Neutrophil (primary cell): Measurements from ENCODE around the gene SBSN.
A peak's percentile ranks its signal among the peaks of the same experiment; 100 is the strongest.

Experiments
- H3K27ac ChIP-seq: fragments of 200-600 bp; sonication (generic); 2 replicates; pipeline ENCODE4 v1.5.1; 2016; ENCODE audit warnings: mild to moderate bottlenecking, moderate library complexity
- H3K27me3 ChIP-seq: fragments of 200-600 bp; sonication (generic); 2 replicates; pipeline ENCODE4 v1.6.0; 2016; ENCODE audit warnings: mild to moderate bottlenecking
- H3K36me3 ChIP-seq: fragments of 200-600 bp; sonication (generic); 2 replicates; pipeline ENCODE4 v1.5.1; 2017
- H3K4me1 ChIP-seq, 2 experiments: fragments of 200-600 bp in 1 of 2; sonication (generic) in 1 of 2; 1 replicate in 1 of 2; 2 replicates in 1 of 2; pipeline versions ENCODE4 v1.5.1 to v1.6.1; 2013 to 2016; ENCODE audit warnings: low read depth in 1 of 2, low read length in 1 of 2, mild to moderate bottlenecking in 1 of 2, moderate library complexity in 1 of 2; ENCODE audit not compliant: control insufficient read depth in 1 of 2, insufficient read depth in 1 of 2
- H3K4me3 ChIP-seq, 2 experiments: fragments of 200-600 bp in 1 of 2; sonication (generic) in 1 of 2; 1 replicate in 1 of 2; 2 replicates in 1 of 2; pipeline ENCODE4 v1.5.1; 2013 to 2016; ENCODE audit warnings: low read depth in 1 of 2, low read length in 1 of 2, mild to moderate bottlenecking in 1 of 2, moderate library complexity in 1 of 2
- H3K9me3 ChIP-seq: fragments of 200-600 bp; sonication (generic); 2 replicates; pipeline ENCODE4 v1.5.1; 2016
- TF ChIP-seq, protein P1 (sequence below): fragments of 200-600 bp; sonication (generic); IDR thresholded peaks from 2 replicates; pipeline ENCODE4 v1.5.1; 2016; ENCODE audit warnings: antibody characterized with exemption

Gene SBSN

DNA sequence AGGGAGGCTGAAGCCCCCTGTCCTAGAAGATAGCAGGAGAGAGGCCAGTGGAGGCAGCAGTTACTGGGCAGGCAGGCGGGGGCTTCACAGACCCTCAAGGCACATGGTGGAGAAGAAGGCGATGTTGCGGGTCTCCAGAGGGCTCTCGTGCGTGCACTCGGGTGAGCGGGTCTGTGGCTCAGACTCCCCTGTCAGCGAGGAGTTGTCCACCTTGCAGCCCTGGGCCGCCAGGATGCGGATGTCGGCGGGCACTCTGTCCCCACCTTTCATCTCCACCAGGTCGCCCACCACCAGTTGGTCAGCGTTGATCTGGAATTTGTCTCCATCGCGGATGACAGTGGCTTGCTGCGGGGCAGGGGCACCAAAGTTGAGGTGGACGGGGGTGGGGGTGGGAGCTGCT is 32.2 kb upstream of the SBSN start:
- H3K4me3 ChIP-seq: no peak overlapping the region
- H3K9me3 ChIP-seq: no peaks in the 10 kb centered on the region
- H3K27ac ChIP-seq: no peak overlapping the region
- peaks cover 5 to 10% of the 10 kb centered on the region in 2 experiments for H3K4me1 ChIP-seq
- H3K27me3 ChIP-seq: peaks cover 69% of the 10 kb centered on the region
- TF ChIP-seq, protein P1, sequence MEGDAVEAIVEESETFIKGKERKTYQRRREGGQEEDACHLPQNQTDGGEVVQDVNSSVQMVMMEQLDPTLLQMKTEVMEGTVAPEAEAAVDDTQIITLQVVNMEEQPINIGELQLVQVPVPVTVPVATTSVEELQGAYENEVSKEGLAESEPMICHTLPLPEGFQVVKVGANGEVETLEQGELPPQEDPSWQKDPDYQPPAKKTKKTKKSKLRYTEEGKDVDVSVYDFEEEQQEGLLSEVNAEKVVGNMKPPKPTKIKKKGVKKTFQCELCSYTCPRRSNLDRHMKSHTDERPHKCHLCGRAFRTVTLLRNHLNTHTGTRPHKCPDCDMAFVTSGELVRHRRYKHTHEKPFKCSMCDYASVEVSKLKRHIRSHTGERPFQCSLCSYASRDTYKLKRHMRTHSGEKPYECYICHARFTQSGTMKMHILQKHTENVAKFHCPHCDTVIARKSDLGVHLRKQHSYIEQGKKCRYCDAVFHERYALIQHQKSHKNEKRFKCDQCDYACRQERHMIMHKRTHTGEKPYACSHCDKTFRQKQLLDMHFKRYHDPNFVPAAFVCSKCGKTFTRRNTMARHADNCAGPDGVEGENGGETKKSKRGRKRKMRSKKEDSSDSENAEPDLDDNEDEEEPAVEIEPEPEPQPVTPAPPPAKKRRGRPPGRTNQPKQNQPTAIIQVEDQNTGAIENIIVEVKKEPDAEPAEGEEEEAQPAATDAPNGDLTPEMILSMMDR: no peak
- no peaks in the 10 kb centered on the region for H3K36me3 ChIP-seq

DNA sequence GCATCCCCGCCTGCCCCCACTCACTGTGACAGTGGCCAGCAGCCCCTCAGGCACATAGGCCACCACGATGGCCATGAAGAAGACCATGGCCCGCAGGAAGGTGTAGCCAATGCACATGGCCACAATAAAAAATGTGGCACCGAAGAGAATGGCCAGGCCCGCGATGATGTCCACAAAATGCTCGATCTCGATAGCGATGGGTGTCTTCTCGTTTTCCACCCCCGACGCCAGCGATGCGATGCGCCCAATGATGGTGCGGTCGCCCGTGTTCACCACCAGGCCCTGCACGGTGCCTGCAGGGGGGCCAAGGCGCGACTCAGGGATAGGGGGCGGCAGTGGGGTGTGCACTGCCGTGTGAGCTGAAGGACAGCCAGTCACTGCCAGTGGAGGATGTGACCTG is 31.7 kb upstream of the SBSN start:
- H3K27me3 ChIP-seq: peaks cover 74% of the 10 kb centered on the region
- H3K4me1 ChIP-seq: peaks cover 5 to 10% of the 10 kb centered on the region in 2 experiments
- H3K36me3 ChIP-seq: no peaks in the 10 kb centered on the region
- TF ChIP-seq, protein P1: no peak
- H3K9me3 ChIP-seq: no peaks in the 10 kb centered on the region
- no peak overlapping the region for H3K27ac ChIP-seq
- H3K4me3 ChIP-seq: no peak overlapping the region

DNA sequence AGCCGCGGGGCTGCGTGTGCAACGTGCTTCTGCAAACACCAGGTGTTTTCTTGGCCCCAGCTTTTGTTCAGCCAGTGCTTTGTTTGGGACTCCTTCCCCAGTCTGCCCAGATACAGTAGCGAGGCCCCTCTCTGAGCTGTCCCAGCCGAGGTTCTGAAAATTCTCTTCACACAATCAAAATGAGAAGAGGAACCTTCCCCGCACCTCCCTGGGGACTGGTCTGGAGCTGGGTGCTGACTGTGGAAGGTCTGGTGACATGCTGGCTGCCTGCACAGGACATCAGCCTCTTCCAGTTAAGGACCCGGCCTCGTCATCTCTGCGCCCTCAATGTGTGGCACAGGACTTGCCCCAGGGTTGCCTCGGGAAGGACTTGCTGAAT is 31.2 kb upstream of the SBSN start:
- peaks cover 77% of the 10 kb centered on the region for H3K27me3 ChIP-seq
- no peak overlapping the region for H3K4me3 ChIP-seq
- TF ChIP-seq, protein P1: no peak
- no peaks in the 10 kb centered on the region for H3K36me3 ChIP-seq
- H3K9me3 ChIP-seq: no peaks in the 10 kb centered on the region
- H3K4me1 ChIP-seq: peaks cover 5 to 10% of the 10 kb centered on the region in 2 experiments
- no peak overlapping the region for H3K27ac ChIP-seq

DNA sequence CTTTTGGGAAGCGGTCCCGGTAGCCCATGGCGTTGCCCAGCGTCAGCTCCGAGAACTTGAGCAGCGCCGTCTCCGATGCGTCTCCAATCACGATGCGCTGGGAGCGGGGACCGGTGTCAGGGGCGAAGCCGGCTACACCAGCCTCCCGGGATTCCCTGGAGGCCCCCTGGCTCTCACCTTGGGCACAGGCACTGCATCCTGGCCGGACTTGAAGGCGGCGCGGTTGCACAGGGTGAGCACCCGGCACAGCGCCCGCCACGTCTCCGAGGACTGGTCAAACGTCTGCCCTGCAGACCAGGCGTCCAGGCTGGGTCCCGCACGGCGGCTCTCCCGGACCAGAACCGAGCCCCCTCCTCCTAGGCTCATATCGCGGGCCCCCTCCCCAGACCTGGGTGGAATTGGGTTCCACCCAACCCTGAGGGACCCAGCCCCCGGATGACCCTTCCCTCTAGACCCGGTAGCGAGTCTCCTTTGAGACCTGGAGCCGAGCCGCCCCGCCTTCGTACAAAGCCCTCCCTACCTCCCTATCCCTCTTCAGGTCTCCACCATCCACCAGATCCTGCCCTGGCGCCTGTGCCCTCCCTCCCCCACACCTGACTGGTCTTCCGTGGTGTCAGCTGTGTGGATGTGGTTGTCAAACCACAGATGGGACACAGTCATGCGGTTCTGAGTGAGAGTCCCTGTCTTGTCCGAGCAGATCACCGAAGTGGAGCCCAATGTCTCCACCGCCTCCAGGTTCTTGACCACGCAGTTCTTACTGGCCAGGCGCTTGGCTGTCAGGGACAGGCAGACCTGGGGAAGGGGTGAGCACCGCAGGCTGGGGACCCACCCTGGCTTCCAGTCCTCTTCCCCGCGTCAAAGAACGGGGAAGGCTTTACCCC is 30.5 kb upstream of the SBSN start:
- H3K9me3 ChIP-seq: no peaks in the 10 kb centered on the region
- no peak overlapping the region for H3K27ac ChIP-seq
- TF ChIP-seq, protein P1: no peak
- H3K4me1 ChIP-seq: peaks cover 5 to 10% of the 10 kb centered on the region in 2 experiments
- H3K27me3 ChIP-seq: peaks cover 77% of the 10 kb centered on the region
- H3K36me3 ChIP-seq: no peaks in the 10 kb centered on the region
- H3K4me3 ChIP-seq: peak overlapping the region; percentile 35 to 44

DNA sequence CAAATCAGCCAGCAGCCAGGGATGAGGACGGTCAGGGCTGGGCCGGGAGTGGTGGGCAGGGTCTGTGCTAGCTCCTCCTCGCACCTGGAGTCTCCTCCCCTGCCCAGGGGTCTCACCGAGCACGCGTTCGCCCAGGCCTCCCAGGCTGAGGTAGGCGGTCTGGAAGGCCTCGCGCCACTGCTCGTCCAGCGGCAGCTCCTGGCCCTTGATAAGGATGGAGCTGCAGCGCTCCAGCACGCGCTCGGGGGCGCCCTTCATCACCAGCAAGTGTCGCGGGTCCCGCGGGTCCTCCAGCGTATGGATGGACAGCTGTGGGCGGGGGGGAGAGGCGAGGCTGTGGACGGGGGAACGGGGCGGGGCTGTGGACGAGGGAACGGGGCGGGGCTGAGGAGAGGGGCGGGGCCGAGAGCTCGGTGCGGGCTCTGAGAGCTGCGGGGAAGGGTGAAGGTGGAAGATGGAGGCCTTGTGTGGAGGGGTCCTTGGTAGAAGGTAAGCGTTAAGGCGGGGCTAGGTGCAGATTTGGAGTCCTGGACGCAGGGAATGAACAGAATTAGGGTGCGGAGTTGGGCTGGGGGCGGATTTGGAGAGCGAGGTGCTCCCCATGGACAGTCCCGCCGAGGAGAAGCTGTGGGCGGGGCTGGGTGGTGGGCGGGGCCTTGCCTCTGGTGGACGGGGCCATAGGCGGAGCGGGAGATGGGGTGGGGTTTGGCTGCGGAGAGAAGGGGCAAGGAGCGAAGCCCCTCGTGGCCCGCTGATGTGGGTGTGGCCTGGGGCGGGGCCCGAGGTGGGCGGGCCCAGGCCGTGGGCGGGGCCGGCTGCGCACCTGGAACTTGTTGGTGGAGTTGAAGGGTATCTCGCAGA is 29.7 kb upstream of the SBSN start:
- Histone ChIP-seq H3K4me3 (peak overlapping the region; percentile 35 to 44), H3K4me1 (peaks cover 5 to 10% of the 10 kb centered on the region in 2 experiments), H3K27ac (no peak overlapping the region), H3K36me3 (no peaks in the 10 kb centered on the region), H3K9me3 (no peaks in the 10 kb centered on the region), H3K27me3 (peaks cover 73% of the 10 kb centered on the region)
- TF ChIP-seq, protein P1: no peak
